Activated naive CD8-positive, alpha-beta T cell (primary cell): ENCODE results near the gene KRT12.

Experiments used
- H3K27ac Mint-ChIP-seq: one replicate; pipeline ENCODE4 v1.8.0; 2021; ENCODE audit warnings: mixed read lengths
- H3K27me3 Mint-ChIP-seq: one replicate; pipeline ENCODE4 v1.8.0; 2021; ENCODE audit warnings: mixed read lengths
- H3K36me3 Mint-ChIP-seq: one replicate; pipeline ENCODE4 v1.8.0; 2021; ENCODE audit warnings: mixed read lengths
- H3K4me1 Mint-ChIP-seq: one replicate; pipeline ENCODE4 v1.8.0; 2021; ENCODE audit warnings: low read depth, mixed read lengths
- H3K4me3 Mint-ChIP-seq: one replicate; pipeline ENCODE4 v1.8.0; 2021; ENCODE audit warnings: mild to moderate bottlenecking, mixed read lengths
- H3K9me3 Mint-ChIP-seq: one replicate; pipeline ENCODE4 v1.8.0; 2021; ENCODE audit warnings: low read depth, mixed read lengths

Gene KRT12

GRCh38 chr17:40839194-40839593 is 27.8 kb downstream of the KRT12 start:
- H3K4me1 Mint-ChIP-seq: no peaks in the 10 kb centered on the region
- H3K9me3 Mint-ChIP-seq: no peaks in the 10 kb centered on the region
- H3K36me3 Mint-ChIP-seq: no peaks in the 10 kb centered on the region
- peaks cover 9% of the 10 kb centered on the region for H3K27me3 Mint-ChIP-seq
- H3K27ac Mint-ChIP-seq: no peak overlapping the region
- no peak overlapping the region for H3K4me3 Mint-ChIP-seq

- Mint-ChIP-seq H3K27me3 (peaks cover 2% of the 10 kb centered on the region), H3K9me3 (no peaks in the 10 kb centered on the region)
Measured at GRCh38 chr17:40836020-40836419, 31.0 kb downstream of the KRT12 start.

GRCh38 chr17:40833882-40834281 is 33.1 kb downstream of the KRT12 start:
- Mint-ChIP-seq H3K9me3 (no peaks in the 10 kb centered on the region), H3K36me3 (peaks cover 4% of the 10 kb centered on the region), H3K4me1 (peaks cover 3% of the 10 kb centered on the region), H3K27me3 (no peaks in the 10 kb centered on the region), H3K4me3 (no peak overlapping the region), H3K27ac (no peak overlapping the region)

More at GRCh38 chr17:40836020-40836419, 31.0 kb downstream of the KRT12 start:
- Mint-ChIP-seq H3K4me1 (peaks cover 3% of the 10 kb centered on the region), H3K27ac (no peak overlapping the region), H3K36me3 (no peaks in the 10 kb centered on the region), H3K4me3 (no peak overlapping the region)

- peaks cover 7% of the 10 kb centered on the region for H3K36me3 Mint-ChIP-seq
- no peaks in the 10 kb centered on the region for H3K27me3 Mint-ChIP-seq
- no peak overlapping the region for H3K27ac Mint-ChIP-seq
- H3K4me3 Mint-ChIP-seq: no peak overlapping the region
- no peaks in the 10 kb centered on the region for H3K9me3 Mint-ChIP-seq
- H3K4me1 Mint-ChIP-seq: peaks cover 10% of the 10 kb centered on the region
Measured at GRCh38 chr17:40832840-40833239, 34.2 kb downstream of the KRT12 start.

GRCh38 chr17:40830085-40830776 is 36.8 kb downstream of the KRT12 start:
- no peaks in the 10 kb centered on the region for H3K9me3 Mint-ChIP-seq
- H3K4me3 Mint-ChIP-seq: no peak overlapping the region
- H3K27me3 Mint-ChIP-seq: peaks cover 2% of the 10 kb centered on the region
- peaks cover 17% of the 10 kb centered on the region for H3K36me3 Mint-ChIP-seq
- H3K27ac Mint-ChIP-seq: no peak overlapping the region
- H3K4me1 Mint-ChIP-seq: peaks cover 20% of the 10 kb centered on the region

- H3K4me3 Mint-ChIP-seq: no peak overlapping the region
- peaks cover 19% of the 10 kb centered on the region for H3K36me3 Mint-ChIP-seq
- H3K9me3 Mint-ChIP-seq: no peaks in the 10 kb centered on the region
- H3K27ac Mint-ChIP-seq: no peak overlapping the region
- peaks cover 22% of the 10 kb centered on the region for H3K4me1 Mint-ChIP-seq
- H3K27me3 Mint-ChIP-seq: peaks cover 2% of the 10 kb centered on the region
Measured at GRCh38 chr17:40828454-40829044, 38.5 kb downstream of the KRT12 start.

- H3K4me3 Mint-ChIP-seq: no peak overlapping the region
- H3K4me1 Mint-ChIP-seq: peaks cover 20% of the 10 kb centered on the region
- H3K27me3 Mint-ChIP-seq: peaks cover 3% of the 10 kb centered on the region
- peak overlapping the region; percentile 61 for H3K27ac Mint-ChIP-seq
- no peaks in the 10 kb centered on the region for H3K9me3 Mint-ChIP-seq
- peaks cover 20% of the 10 kb centered on the region for H3K36me3 Mint-ChIP-seq
Measured at GRCh38 chr17:40827746-40828453, 39.1 kb downstream of the KRT12 start.

- no peaks in the 10 kb centered on the region for H3K9me3 Mint-ChIP-seq
- H3K27ac Mint-ChIP-seq: no peak overlapping the region
- peaks cover 23% of the 10 kb centered on the region for H3K36me3 Mint-ChIP-seq
Measured at GRCh38 chr17:40825599-40825998, 41.4 kb downstream of the KRT12 start.

GRCh38 chr17:40824015-40824832 is 42.8 kb downstream of the KRT12 start:
- Mint-ChIP-seq H3K4me3 (no peak overlapping the region), H3K36me3 (peaks cover 19% of the 10 kb centered on the region), H3K27ac (no peak overlapping the region), H3K27me3 (peaks cover 3% of the 10 kb centered on the region), H3K9me3 (no peaks in the 10 kb centered on the region), H3K4me1 (peaks cover 30% of the 10 kb centered on the region)

More at GRCh38 chr17:40825599-40825998, 41.4 kb downstream of the KRT12 start:
- Mint-ChIP-seq H3K27me3 (peaks cover 3% of the 10 kb centered on the region), H3K4me1 (peaks cover 20% of the 10 kb centered on the region), H3K4me3 (no peak overlapping the region)

- no peaks in the 10 kb centered on the region for H3K9me3 Mint-ChIP-seq
- H3K4me1 Mint-ChIP-seq: peaks cover 26% of the 10 kb centered on the region
- H3K36me3 Mint-ChIP-seq: peaks cover 21% of the 10 kb centered on the region
- peaks cover 3% of the 10 kb centered on the region for H3K27me3 Mint-ChIP-seq
- H3K4me3 Mint-ChIP-seq: no peak within 1 kb of the TSS
- no peak within 1 kb of the TSS for H3K27ac Mint-ChIP-seq
Measured at GRCh38 chr17:40822132-40822812, 44.8 kb downstream of the KRT12 start, which contains the start of gene KRT10. Gene KRT10 (minus strand): TSS chr17:40822614. CDS start chr17:40822585, 29 bp downstream.

- Mint-ChIP-seq H3K9me3 (no peaks in the 10 kb centered on the region), H3K27ac (no peak overlapping the region), H3K27me3 (peaks cover 3% of the 10 kb centered on the region), H3K4me1 (peaks cover 25% of the 10 kb centered on the region), H3K4me3 (no peak overlapping the region), H3K36me3 (peaks cover 26% of the 10 kb centered on the region)
Measured at GRCh38 chr17:40821536-40821935, 45.5 kb downstream of the KRT12 start.

- peaks cover 20% of the 10 kb centered on the region for H3K36me3 Mint-ChIP-seq
- no peaks in the 10 kb centered on the region for H3K9me3 Mint-ChIP-seq
- peak overlapping the region; percentile 88 for H3K4me3 Mint-ChIP-seq
- no peak overlapping the region for H3K27ac Mint-ChIP-seq
- peaks cover 22% of the 10 kb centered on the region for H3K4me1 Mint-ChIP-seq
- H3K27me3 Mint-ChIP-seq: peaks cover 3% of the 10 kb centered on the region
Measured at GRCh38 chr17:40820228-40820838, 46.7 kb downstream of the KRT12 start.

GRCh38 chr17:40819528-40820125 is 47.4 kb downstream of the KRT12 start:
- H3K27me3 Mint-ChIP-seq: peaks cover 3% of the 10 kb centered on the region
- peak overlapping the region; percentile 81 for H3K27ac Mint-ChIP-seq
- peak overlapping the region; percentile 88 for H3K4me3 Mint-ChIP-seq
- peaks cover 19% of the 10 kb centered on the region for H3K36me3 Mint-ChIP-seq
- no peaks in the 10 kb centered on the region for H3K9me3 Mint-ChIP-seq
- H3K4me1 Mint-ChIP-seq: peaks cover 20% of the 10 kb centered on the region
